HL-60 (cell line): ENCODE measurements around the gene DNAJB8.

Experiments used
- DNase-seq, 2 experiments: peaks; one replicate each; pipeline ENCODE4 v3.0.0-alpha.2; 2010 to 2020; ENCODE audit warnings: low read depth in 1 of 2, low spot score in 1 of 2
- H3K27ac ChIP-seq: fragments of 250-450 bp; sonication (Bioruptor Pico); replicated peaks from 2 replicates; pipeline ENCODE4 v1.5.1; 2020; ENCODE audit warnings: mild to moderate bottlenecking, moderate library complexity
- H3K27me3 ChIP-seq: fragments of 250-450 bp; sonication (Bioruptor Pico); 2 replicates; pipeline ENCODE4 v1.5.1; 2021; ENCODE audit warnings: mild to moderate bottlenecking, moderate library complexity; ENCODE audit not compliant: insufficient read depth, poor library complexity, severe bottlenecking
- H3K4me3 ChIP-seq: replicated peaks from 2 replicates; pipeline ENCODE4 v1.5.1; 2011; ENCODE audit warnings: mild to moderate bottlenecking, control low read depth, low read length; ENCODE audit not compliant: insufficient read depth
- GABPA ChIP-seq: IDR thresholded peaks from 2 replicates; pipeline ENCODE4 v1.6.1; 2012; ENCODE audit warnings: low read depth
- POLR2AphosphoS5 ChIP-seq: IDR thresholded peaks from 2 replicates; pipeline ENCODE4 v1.6.1; 2012; ENCODE audit warnings: low read depth
- SPI1 ChIP-seq: IDR thresholded peaks from 2 replicates; pipeline ENCODE4 v1.6.1; 2012; ENCODE audit warnings: low read depth, mild to moderate bottlenecking, borderline replicate concordance
- TF ChIP-seq, protein P1 (sequence below): IDR thresholded peaks from 2 replicates; pipeline ENCODE4 v1.6.1; 2012; ENCODE audit warnings: low read depth; ENCODE audit not compliant: insufficient replicate concordance
- TF ChIP-seq, protein P2 (sequence below): IDR thresholded peaks from one replicate; pipeline ENCODE4 v1.5.1; 2011; ENCODE audit warnings: low read length, control low read depth, inconsistent platforms; ENCODE audit not compliant: insufficient read depth

DNAJB8 gene

GRCh38 chr3:128463771-128464170 lies 2.9 kb downstream of the DNAJB8 start:
- H3K4me3 ChIP-seq = no peak overlapping the region
- no peak for DNase-seq
- TF ChIP-seq SPI1 (no peak), GABPA (no peak), POLR2AphosphoS5 (no peak)
- TF ChIP-seq, protein P1, sequence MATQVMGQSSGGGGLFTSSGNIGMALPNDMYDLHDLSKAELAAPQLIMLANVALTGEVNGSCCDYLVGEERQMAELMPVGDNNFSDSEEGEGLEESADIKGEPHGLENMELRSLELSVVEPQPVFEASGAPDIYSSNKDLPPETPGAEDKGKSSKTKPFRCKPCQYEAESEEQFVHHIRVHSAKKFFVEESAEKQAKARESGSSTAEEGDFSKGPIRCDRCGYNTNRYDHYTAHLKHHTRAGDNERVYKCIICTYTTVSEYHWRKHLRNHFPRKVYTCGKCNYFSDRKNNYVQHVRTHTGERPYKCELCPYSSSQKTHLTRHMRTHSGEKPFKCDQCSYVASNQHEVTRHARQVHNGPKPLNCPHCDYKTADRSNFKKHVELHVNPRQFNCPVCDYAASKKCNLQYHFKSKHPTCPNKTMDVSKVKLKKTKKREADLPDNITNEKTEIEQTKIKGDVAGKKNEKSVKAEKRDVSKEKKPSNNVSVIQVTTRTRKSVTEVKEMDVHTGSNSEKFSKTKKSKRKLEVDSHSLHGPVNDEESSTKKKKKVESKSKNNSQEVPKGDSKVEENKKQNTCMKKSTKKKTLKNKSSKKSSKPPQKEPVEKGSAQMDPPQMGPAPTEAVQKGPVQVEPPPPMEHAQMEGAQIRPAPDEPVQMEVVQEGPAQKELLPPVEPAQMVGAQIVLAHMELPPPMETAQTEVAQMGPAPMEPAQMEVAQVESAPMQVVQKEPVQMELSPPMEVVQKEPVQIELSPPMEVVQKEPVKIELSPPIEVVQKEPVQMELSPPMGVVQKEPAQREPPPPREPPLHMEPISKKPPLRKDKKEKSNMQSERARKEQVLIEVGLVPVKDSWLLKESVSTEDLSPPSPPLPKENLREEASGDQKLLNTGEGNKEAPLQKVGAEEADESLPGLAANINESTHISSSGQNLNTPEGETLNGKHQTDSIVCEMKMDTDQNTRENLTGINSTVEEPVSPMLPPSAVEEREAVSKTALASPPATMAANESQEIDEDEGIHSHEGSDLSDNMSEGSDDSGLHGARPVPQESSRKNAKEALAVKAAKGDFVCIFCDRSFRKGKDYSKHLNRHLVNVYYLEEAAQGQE = no peak
- TF ChIP-seq, protein P2, sequence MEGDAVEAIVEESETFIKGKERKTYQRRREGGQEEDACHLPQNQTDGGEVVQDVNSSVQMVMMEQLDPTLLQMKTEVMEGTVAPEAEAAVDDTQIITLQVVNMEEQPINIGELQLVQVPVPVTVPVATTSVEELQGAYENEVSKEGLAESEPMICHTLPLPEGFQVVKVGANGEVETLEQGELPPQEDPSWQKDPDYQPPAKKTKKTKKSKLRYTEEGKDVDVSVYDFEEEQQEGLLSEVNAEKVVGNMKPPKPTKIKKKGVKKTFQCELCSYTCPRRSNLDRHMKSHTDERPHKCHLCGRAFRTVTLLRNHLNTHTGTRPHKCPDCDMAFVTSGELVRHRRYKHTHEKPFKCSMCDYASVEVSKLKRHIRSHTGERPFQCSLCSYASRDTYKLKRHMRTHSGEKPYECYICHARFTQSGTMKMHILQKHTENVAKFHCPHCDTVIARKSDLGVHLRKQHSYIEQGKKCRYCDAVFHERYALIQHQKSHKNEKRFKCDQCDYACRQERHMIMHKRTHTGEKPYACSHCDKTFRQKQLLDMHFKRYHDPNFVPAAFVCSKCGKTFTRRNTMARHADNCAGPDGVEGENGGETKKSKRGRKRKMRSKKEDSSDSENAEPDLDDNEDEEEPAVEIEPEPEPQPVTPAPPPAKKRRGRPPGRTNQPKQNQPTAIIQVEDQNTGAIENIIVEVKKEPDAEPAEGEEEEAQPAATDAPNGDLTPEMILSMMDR = no peak
- no peak overlapping the region for H3K27ac ChIP-seq
- no peaks in the 10 kb centered on the region for H3K27me3 ChIP-seq

DNA sequence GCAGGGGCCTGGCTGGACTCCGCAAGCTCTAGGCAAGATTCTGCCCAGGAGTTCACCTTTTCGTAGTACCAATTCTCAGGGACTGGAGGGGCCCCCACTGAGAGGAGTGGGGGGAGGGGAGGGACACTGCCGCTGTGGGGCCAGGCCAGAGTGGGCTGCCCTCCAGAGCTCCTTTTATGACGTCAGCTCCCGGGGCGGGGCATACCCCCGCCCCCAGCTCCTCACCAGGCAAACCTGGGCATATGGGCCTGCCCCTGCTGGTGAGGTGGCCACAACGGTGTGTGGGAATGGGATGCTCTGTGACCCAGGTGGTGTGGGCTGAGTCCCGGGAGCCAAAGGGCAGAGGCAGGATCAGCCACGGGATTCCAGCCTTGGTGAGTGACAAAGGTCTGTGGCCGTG lies 3.3 kb downstream of the DNAJB8 start:
- Histone ChIP-seq H3K27ac (no peak overlapping the region), H3K4me3 (no peak overlapping the region), H3K27me3 (no peaks in the 10 kb centered on the region)
- no peak for TF ChIP-seq POLR2AphosphoS5
- TF ChIP-seq, protein P1 = no peak
- TF ChIP-seq, protein P2 = no peak
- TF ChIP-seq GABPA = no peak
- no peak for TF ChIP-seq SPI1
- DNase-seq = no peak

- Histone ChIP-seq H3K27ac (no peak overlapping the region), H3K4me3 (no peak overlapping the region), H3K27me3 (peaks cover 1% of the 10 kb centered on the region)
- TF ChIP-seq, protein P2 = no peak
- TF ChIP-seq GABPA = no peak
- TF ChIP-seq POLR2AphosphoS5 = no peak
- TF ChIP-seq, protein P1 = no peak
- TF ChIP-seq SPI1 = no peak
- no peak for DNase-seq
Measured at GRCh38 chr3:128462931-128463330, 3.8 kb downstream of the DNAJB8 start.
